LHCN-M2 (cell line): ENCODE measurements around the gene KLRC3. TPM values are rescaled to one million over a fixed set of nuclear protein-coding genes. Genes with fewer than 3 reads are reported as not detected.
A peak's percentile ranks its signal among the peaks of the same experiment; 100 is the strongest.
"Not testable (repeated sequence)": the region's sequence is repeated elsewhere in the genome, so short reads cannot be mapped to it uniquely, and the experiment has no call there.

Experiments
- DNase-seq: peaks from one replicate; pipeline ENCODE4 v3.0.0-alpha.2; 2012; ENCODE audit warnings: low read depth
- total RNA-seq: library from RNA; depleted of rRNA; stranded (reverse); fragments of >200 nt; gene quantifications from 2 replicates; pipeline ENCODE4 v1.2.3, GENCODE V29; 2014

The KLRC3 gene
- total RNA-seq, 1 experiment from 2014 or later: 0.63 TPM

GRCh38 chr12:10400829-10401228, 19.6 kb downstream of the KLRC3 start:
- DNase-seq: no peak

DNA sequence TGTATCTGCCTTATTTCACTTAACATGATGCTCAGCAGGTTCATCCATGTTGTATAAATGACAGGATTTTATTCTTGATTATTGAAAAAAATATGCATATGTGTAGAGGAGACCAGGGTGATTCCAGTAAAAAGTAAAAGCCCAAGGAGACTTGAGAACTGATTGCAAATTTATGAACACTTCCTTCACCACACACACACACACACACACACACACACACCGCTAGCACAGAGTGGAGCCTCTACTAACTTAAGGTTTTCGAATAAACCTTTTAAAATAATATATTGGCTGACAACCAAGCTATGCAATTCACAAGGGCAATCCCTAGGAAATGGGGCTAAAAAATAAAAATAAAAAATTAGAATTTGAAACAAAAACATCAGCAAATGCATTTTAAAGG, 22.2 kb downstream of the KLRC3 start:
- DNase-seq: no peak

DNA sequence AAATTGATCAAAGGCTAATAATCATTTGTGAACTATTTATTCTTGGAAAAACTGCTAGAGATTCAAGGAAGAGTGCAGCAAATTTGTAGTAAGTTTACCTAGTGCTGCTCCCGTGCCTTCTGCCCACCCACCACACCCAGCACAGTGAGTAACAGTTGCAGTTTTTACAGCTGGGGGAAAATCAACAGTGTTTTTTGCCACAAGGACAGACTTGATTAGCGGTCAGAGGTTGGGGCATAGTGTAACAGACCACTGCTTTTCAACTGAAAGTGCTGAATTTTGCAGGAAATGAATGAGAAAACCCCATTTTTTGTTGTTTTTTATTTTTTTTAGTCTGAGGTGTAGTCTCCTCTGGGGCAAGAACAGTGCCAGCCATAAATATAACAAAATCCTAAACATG, 23.1 kb downstream of the KLRC3 start:
- DNase-seq: peak; percentile 40

DNA sequence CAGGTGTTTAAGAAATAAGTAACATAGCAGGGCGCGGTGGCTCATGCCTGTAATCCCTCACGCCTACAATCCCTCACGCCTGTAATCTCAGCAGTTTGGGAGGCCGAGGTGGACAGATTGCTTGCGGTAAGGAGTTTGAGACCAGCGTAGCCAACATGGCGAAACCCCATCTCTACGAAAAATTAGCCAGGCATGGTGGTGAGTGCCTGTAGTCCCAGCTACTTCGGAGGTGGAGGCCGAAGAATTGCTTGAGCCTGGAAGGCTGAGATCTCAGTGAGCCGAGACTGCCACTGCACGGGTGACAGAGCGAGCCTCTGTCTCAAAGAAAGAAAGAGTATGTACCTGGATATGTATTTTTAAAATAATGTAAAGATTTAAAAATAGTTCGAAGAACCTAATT, 24.2 kb downstream of the KLRC3 start:
- not testable (repeated sequence) for DNase-seq

DNA sequence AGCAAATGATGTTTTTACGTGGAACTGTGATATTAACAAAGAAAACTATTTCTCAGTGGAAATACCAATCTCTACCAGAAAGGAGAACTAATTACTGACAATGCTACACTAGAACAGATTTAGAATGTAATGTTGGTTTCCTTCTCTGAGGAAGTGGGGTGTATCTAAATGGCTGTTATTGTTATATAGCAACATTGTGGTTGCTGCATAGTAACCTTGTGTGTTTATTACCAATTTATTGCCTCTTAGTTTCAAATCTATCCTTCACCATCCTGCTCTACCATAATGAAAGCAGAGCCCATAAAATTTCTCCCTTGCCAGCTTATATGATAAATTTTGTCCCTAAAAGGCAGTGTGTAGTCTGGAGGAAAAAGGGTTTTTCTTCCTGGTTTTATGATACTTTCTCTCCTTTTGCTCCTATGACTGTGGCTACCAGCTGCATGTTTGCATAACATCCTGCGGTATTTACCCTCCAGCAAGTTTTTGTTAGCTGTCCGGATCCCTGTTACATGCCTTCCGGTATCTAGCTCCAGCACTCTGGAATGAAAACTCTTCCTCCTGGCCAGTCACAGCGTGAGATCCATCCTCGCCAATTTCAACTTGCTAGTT, 24.9 kb downstream of the KLRC3 start:
- DNase-seq: peak; percentile 94

- DNase-seq: not testable (repeated sequence)
Observed at GRCh38 chr12:10394531-10395152, 25.8 kb downstream of the KLRC3 start.

GRCh38 chr12:10393291-10393690, 27.1 kb downstream of the KLRC3 start:
- DNase-seq: no peak

- peak; percentile 97 for DNase-seq
Observed at GRCh38 chr12:10392394-10392930, 27.9 kb downstream of the KLRC3 start.

DNA sequence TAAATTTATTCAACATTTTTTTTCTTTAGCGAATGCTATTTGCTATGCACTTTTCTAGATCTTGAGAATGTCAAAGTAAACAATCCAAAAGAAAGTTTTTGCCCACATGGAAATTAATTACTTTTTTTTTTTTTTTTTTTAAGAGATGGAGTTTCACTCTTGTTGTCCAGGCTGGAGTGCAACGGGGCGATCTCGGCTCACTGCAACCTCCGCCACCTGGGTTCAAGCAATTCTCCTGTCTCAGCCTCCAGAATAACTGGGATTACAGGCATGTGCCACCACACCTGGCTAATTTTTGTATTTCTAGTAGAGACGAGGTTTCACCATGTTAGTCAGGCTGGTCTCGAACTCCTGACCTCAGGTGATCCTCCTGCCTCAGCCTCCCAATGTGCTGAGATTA, 29.4 kb downstream of the KLRC3 start:
- DNase-seq: not testable (repeated sequence)

DNA sequence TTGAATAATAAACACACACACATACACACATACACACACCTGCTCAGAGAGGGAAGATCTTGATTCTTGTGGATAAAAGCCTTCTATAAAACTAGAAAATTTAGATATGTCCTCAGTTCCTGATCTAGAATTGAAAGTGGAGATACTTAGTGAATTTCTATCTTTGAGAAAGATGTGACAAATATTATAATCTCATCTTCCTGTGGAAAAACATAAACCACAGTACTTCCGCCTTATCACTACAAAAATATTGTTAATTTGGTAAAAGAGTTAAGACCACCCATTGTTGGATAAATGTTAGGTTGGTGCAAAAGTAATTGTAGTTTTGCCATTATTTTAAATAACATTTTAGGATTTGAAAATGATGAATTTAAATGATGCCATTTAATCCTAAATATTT, 30.5 kb downstream of the KLRC3 start, which contains the start of gene KLRK1:
Gene KLRK1 (minus strand): TSS at position 138 of the 400 bp plus-strand sequence. CDS start 1,231 bp downstream, outside the sequence.
- no peak for DNase-seq

GRCh38 chr12:10388624-10389413, 31.6 kb downstream of the KLRC3 start:
- DNase-seq: no peak

GRCh38 chr12:10387498-10387897, 32.9 kb downstream of the KLRC3 start:
- not testable (repeated sequence) for DNase-seq

GRCh38 chr12:10386857-10387256, 33.5 kb downstream of the KLRC3 start:
- DNase-seq: peak; percentile 44

DNA sequence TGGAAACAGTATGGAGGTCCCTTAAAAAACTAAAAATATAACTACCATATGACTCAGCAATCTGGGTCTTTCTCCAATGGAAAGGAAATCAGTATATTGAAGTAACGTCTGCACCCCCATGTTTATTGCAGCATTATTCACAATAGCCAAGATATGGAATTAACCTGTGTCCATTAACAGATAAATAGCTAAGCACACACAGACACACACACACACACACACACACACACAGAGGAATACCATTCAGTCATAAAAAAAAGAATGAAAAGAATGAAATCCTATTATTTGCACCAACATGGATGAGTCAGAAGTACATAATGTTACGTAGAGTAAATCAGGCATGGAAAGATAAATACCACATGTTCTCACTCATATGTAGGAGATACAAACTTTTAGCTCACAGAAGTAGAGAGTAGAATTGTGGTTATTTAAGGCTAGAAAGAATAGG, 35.2 kb downstream of the KLRC3 start:
- DNase-seq: peak; percentile 88

DNA sequence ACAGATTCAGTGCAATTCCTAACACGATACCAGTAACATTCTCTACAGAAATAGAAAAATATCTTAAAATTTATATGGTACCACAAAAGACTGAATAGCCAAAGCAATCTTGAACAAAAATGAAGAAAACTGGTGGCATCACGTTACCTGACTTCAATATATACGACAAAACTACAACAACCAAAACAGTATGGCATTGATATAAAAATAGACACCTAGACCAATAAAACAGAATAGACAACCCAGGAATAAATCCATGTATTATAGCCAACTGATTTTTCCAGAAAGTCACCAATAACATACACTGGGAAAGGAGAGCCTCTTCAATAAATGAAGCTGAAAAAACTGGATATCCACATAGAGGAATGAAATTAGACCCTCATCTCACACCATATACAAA, 36.2 kb downstream of the KLRC3 start:
- DNase-seq: no peak

DNA sequence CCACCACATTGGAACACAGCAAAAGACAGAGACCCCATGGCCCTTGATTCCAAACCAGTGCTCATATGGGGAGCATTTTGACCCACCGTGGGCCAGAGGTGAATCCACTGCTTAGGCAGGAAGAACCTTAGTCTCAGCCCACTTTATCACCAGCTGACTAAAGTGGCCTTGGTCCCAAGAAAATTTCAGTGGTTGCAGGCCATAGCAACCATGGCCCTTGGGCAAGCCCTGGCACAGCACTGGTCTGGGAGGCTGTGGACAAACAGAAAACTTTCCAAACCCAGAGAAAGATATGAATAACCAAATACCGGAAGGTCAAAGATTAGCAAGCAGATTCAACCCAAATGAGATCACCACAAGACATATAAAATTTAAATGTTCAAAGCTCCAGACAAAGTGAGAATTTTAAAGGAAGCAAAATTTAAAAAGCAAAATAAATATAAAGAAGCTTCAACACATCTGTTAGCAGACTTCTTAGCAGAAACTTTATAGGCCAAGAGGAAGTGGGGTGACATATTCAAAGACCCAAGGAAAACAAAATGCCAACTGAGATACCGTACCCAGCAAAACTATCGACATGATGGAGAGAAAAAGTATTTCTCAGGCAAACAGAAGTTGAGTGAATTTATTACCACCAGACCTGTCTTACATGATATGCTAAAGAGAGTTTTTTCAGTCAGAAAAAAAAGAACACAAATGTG, 38.3 kb downstream of the KLRC3 start:
- DNase-seq: no peak

DNA sequence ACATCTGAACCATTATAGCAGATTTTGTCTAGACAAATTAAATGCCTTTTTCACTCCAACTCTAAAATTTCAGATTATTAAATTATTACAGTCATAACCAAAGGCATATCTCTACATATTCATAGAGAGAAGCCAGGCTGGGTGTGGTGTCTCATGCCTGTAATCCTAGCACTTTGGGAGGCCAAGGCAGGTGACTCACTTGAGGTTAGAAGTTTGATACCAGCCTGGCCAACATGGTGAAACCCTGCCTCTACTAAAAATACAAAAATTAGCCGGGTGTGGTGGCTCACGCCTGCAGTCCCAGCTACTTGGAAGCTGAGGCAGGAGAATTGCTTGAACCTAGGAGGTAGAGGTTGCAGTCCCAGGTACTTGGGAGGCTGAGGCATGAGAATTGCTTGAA, 41.7 kb downstream of the KLRC3 start:
- peak; percentile 67 for DNase-seq

DNA sequence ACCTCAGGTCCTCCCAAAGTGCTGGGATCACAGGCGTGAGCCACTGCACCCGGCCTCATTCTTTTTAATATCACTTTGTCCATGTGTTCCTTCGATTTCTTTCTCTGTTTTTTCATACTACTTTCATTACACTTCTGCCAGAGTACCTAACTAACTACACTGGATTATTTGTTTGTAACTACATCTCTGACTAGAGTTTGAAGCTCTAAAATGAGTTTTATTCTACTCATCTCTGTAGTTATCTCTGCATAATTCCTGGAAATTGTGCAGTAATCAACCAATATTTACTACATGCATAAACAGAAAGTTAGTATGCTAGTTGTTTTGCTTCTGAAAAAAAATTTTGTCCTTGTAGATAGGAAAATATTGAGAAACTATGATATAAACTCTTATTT, 45.8 kb downstream of the KLRC3 start:
- DNase-seq: no peak

DNA sequence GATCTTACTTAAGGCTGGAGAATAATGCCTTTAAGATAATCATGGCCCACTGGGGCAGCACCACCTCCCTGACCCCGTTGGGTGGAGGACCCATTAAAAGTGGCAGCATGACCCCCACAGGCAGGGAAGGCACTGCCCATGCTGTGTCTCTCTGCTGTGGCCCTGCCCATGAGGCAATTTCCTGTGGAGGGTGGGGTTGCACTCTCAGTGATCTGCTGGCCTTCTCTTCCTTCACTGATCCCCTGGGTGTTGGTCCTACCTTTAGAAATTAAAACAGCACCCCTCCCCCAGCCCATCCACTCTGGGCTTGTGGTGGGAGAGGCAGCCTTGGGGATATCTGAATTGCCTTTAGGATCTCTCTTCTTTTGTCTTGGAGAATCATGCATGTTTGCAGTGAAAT, 47.8 kb downstream of the KLRC3 start:
- no peak for DNase-seq

GRCh38 chr12:10371893-10372535, 48.4 kb downstream of the KLRC3 start:
- DNase-seq: not testable (repeated sequence)
